Lung microvascular endothelial cell (primary cell): ENCODE results near the gene FADD. TPM values are rescaled to one million over a fixed set of nuclear protein-coding genes. Genes with fewer than 3 reads are reported as not detected.
"Not testable (repeated sequence)": the region's sequence is repeated elsewhere in the genome, so short reads cannot be mapped to it uniquely, and the experiment has no call there.

Source experiments
- DNase-seq, 2 donors: peaks; one replicate each; pipeline versions ENCODE4 v3.0.0 to v3.0.0-alpha.2; 2010; ENCODE audit warnings: low read depth in 2 of 2
- total RNA-seq: library from RNA; depleted of rRNA; stranded (reverse); fragments of >200 nt; gene quantifications from 2 replicates; pipeline ENCODE4 v1.2.1, GENCODE V29; 2014

Gene FADD
- total RNA-seq, 1 donor from 2014 or later = 45.2 TPM

DNA sequence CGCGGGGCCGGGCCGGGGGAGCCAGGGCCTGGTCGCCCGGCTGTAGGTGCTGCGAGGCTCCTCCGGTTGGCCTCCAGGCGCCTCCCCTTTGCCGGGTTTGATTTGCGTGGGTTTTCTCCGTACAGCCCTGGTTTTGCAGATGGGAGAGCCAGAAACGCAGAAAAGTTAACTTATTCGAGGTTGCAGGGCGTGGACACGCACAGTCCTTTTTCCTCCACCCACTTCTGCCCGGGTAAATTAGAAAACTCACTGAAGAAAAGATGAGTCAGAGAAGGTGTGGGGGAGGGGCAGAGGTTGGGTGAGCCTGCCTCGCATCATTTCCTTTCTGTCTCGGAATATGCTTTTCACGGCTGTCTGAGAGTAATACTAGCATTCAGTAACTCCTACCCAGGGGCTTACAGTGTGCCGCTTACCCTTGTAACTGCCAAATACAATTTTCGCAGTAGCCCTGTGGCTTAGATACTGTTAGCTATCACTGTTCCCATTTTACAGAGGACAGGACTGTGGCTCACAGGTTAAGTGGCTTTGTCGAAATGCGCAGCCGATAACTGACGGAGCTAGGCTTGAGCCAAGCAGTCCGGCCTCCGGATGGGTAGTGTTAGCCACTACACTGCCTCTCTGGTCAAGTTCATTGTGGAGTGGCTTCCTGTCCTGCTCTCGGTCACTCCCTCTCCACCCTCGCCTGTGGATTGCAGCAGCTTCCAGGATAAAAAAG lies 812 bp downstream of the FADD start:
- DNase-seq = peak; percentile 84 to 92

DNA sequence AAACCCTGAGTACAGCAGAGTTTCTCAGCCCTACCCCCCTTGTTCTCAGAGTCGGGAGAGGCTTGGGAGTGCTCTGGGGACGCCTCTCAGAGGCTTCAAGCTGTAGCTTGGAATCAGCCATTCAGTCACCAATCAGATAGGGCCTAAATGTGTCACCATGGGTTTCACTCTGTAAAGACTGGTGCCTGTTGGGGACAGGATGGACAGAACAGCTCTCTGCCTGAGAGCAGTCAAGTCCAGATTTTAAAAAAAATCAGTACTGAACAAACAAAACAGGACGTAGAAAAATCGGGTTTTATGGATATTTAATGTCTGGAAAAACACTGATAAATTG lies 1.3 kb downstream of the FADD start:
- no peak for DNase-seq

- DNase-seq = peak in 1 of 2 donors; percentile 48
Measured at GRCh38 chr11:70205049-70205725, 2.1 kb downstream of the FADD start.

GRCh38 chr11:70205766-70206165 lies 2.7 kb downstream of the FADD start:
- DNase-seq = no peak

DNA sequence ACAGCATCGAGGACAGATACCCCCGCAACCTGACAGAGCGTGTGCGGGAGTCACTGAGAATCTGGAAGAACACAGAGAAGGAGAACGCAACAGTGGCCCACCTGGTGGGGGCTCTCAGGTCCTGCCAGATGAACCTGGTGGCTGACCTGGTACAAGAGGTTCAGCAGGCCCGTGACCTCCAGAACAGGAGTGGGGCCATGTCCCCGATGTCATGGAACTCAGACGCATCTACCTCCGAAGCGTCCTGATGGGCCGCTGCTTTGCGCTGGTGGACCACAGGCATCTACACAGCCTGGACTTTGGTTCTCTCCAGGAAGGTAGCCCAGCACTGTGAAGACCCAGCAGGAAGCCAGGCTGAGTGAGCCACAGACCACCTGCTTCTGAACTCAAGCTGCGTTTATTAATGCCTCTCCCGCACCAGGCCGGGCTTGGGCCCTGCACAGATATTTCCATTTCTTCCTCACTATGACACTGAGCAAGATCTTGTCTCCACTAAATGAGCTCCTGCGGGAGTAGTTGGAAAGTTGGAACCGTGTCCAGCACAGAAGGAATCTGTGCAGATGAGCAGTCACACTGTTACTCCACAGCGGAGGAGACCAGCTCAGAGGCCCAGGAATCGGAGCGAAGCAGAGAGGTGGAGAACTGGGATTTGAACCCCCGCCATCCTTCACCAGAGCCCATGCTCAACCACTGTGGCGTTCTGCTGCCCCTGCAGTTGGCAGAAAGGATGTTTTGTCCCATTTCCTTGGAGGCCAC lies 3.3 kb downstream of the FADD start:
- no peak for DNase-seq

- DNase-seq = no peak
Measured at GRCh38 chr11:70206982-70207376, 3.9 kb downstream of the FADD start.

GRCh38 chr11:70207531-70208131 lies 4.5 kb downstream of the FADD start:
- no peak for DNase-seq

DNA sequence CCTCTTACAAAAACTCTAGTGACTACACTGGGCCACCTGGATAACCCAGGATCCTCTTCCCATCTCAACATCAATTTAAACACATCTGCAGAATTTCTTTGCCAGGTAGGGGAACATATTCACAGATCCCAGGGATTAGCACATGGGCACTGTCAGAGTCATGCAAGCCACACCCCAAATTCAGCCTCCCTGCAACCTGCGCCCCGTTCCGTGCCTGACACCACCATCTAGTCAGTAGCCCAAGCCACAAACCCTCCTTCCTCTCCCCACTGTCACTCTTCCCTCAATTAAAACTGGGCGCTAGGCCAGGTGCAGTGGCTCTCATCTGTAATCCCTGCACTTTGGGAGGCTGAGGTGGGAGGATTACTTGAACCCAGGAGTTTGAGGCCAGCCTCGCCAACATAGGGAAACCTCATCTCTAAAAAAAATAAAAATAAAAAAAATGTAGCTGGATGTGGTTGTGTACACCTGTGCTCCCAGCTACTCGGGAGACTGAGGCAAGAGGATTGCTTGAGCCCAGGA lies 6.4 kb downstream of the FADD start:
- DNase-seq = no peak

DNA sequence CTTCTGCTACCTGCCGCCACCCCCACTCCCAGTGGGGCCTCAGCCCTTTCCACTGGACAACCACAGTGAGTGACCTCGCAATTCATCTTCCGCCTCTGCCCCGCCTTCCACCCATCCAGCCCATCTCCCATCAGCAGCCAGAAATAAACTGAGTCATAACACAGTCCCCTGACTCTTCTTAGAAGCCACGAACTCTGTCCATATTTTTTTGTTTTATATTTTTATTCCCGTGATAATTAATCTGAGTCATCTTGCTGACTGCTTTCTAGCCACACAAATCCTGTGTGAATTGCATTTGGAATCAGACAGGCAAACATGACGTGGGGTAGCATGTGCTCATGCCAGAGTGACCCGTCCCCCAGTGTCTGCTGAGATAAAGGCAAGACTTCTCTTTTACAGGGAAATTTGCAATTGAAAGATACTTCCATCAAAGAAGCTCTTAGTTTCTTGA lies 7.0 kb downstream of the FADD start:
- peak in 1 of 2 donors; percentile 64 for DNase-seq

- DNase-seq = no peak
Measured at GRCh38 chr11:70210530-70210929, 7.4 kb downstream of the FADD start.

DNA sequence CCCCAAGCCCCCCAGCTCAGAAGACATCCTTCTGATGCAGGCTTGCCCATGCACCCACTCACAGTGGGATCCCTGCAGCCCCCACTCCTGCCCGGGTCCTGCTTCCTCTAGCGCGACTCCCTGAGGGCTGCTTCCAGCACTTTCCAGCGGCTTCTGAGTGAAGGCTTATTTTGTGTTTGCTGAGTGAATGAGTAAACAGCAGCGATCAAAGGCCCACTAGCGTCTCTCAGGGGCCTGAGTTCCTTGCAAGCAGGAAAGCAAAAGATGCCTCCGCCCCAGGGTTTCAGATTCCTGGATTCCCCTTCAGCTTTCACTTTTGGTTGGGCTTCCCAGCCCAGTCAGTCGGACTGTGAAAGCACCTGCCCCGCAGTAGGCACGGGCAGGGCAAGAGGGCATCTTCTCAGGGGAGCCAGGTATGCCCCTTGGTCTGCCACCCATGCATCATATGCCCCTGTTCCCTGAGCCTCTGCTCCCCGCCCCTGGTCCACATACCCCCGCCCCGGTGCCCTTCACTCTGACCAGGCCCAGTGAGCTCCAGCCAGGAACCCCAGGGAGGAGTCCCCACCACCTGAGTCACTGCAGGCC lies 9.2 kb downstream of the FADD start:
- peak in 1 of 2 donors; percentile 38 for DNase-seq

- not testable (repeated sequence) for DNase-seq
Measured at GRCh38 chr11:70217388-70217787, 14.3 kb downstream of the FADD start.

- not testable (repeated sequence) for DNase-seq
Measured at GRCh38 chr11:70218076-70218475, 15.0 kb downstream of the FADD start.

DNA sequence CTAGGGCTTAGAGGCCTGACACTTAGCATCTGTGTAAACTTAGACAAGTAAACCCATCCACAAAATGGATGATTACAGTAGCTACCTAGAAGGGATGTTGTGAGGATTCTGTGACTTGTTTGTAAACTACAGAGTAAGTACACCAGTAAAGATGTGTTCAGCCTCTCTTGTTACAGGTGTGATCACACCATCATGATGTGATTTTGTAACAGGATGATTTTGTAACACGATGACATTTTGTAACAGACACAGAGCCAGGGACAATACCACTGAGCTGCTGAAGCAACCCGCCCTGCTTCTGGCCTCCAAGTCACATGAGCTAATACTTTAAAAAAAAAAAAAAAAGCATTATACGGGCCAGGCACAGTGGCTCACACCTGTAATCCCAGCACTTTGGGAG lies 17.0 kb downstream of the FADD start:
- DNase-seq = no peak

GRCh38 chr11:70220920-70221319 lies 17.8 kb downstream of the FADD start:
- DNase-seq = no peak

GRCh38 chr11:70225681-70226177 lies 22.6 kb downstream of the FADD start:
- no peak for DNase-seq

DNA sequence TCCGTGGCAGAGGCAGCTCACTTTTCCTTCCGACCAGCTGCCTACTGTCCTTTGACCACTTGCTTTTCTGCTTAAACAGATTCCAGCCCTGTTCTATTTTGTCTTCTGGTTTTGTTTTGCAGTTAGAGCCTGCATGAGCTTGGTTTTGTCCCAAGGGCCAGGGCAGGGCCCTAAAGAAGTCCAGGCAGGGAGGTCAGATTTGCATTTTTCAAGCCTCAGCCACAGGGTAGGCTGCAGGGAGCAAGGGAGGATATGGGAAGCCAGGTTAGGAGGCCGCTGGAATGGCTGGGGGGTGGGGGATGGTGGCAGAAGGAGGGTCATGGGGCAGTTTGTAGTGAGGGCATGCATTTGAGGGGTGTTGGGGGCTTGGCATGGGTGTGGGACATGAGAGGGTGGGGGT lies 23.1 kb downstream of the FADD start:
- DNase-seq = no peak

GRCh38 chr11:70226967-70227366 lies 23.9 kb downstream of the FADD start:
- DNase-seq = peak; percentile 20 to 31

DNA sequence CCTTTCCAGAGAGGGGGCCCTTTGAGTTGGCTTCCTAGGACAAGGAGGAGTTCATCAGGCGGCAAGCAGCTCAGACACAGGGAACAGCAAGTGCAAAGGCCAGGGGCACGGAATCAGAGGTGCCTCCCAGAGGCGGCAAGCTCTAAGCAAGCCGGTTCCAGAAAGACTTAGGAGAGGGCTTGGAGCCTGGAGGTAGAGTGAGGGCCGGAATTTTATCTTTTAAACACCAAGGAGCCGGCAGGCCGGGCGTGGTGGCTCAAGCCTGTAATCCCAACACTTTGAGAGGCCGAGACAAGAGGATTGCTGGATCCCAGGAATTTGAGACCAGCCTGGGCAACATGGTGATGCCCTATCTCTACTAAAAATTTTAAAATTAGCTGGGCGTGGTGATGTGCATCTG lies 26.6 kb downstream of the FADD start:
- no peak for DNase-seq

DNA sequence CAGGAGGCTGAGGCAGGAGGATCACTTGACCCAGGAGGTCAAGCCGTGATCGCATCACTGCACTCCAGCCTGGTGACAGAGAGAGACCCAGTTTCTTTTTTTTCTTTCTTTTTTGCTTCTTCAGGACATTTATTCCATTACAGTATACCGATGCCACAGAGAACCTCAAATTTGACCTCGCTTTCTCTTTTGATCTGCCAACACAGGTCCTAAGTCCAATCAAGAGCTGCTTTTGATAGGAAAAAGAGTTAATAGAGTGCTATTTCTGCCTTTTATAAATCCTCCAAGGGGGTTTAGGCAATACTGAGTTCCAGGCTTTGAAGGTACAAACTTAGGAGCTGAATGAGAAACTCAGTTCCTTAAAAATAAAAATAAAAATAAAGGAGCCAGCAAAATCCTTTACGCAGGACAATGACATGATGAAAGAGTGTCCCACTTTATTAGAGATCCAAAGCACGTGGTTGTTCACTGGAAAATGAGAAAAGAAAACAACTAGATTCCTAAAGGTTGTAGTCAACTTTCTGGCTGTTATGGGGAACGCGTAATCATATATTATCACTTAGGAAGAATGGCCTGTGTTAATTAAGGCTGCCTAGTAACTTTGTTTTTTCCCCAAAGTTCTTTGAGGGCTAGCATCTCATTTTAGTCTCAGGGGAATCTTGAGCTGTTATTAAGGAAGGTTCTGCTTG lies 27.2 kb downstream of the FADD start:
- no peak for DNase-seq
